NOMO-1 (cell line): Measurements from ENCODE around the gene SBF2.

ENCODE experiments used
- DNase-seq, 2 experiments: peaks; one replicate each; lab custom pipeline; 2025; ENCODE audit not compliant: unreplicated experiment in 2 of 2; lab: John Stamatoyannopoulos, UW

Gene SBF2

DNA sequence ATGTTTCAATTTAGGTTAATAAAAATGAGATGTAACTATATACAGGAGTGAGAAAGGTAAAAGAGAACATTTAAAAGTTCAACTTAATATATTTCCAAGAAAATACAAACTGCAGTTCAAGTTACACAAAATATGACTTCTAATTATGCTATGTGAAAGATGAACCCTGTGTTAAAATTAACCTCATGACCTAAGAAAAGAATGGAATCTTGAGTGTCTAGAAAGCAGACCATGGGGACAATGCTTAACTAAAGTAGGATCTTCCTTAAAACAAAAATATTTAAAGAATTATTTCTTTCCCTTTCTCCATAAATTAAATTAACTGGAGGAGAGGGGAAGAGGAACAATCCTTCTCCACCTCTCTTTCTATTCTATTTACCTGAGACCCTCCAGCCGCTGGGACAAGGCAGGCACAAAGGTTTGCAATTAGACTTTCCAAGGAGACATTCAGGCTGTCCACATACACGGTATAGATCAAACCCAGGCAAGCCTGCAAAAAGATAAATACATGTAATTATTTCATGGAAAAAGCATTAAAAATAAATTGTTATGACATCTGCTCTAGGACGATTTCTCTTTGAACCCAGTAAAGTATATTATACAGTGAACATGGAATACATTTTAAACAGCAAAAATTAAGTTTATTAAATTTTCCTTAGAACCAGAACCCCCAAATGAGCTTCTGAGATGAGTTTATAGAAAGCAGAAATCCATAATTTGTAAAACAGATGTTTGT is 264.5 kb downstream of the SBF2 start:
- DNase-seq: no peak

DNA sequence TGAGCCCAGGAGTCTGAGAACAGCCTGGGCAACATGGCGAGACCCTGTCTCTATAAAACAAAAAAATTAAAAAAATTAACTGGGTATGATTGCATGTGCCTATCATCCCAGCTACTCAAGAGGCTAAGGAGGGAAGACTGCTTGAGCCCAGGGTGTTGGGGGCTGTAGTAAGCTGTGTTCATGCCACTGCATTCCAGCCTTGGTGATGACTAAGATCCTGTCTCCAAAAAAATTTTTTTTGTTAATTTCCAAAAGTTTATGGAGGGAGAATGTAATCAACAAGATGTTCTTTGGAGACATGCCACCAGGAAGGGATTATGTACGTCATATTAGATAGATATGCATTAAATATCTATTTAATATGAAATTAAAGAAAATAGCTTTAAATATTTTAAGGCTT is 267.5 kb downstream of the SBF2 start:
- no peak for DNase-seq

DNA sequence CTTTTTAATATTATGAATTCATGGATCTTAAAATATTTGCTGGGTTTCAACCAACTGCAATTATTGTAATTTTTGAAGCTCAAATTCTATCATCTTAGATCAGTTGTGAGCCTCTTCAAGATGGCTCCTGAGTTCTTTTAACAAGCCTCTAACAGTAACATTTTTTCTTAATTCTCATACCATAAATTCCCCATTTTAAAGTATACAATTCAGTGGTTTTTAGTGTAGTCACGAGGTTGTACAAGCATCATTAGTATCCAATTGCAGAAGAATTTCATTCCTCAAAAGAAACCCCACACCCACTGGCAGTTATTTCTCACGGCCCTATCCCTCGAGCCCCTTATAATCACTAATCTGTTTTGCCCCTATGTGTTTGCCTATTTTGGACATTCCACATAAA is 270.8 kb downstream of the SBF2 start:
- DNase-seq: no peak

DNA sequence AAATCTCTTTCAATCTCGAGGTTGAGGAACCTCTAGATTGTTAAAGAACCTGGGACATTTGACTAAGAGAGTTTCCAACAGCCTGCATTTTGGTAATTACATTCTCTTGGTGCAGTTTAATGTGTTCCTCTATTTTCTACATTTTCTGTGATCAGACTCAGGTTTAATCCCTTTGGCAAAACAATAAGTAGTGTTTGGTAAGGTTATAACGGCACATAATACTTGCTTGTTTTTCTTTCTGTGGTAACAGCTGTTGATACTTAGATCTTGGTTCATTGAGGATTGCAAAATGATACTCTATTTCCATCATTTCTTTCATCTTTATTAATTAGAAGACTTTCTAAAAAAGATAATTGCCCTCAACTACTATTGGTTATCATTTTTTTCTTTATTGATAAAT is 271.3 kb downstream of the SBF2 start:
- no peak for DNase-seq

DNA sequence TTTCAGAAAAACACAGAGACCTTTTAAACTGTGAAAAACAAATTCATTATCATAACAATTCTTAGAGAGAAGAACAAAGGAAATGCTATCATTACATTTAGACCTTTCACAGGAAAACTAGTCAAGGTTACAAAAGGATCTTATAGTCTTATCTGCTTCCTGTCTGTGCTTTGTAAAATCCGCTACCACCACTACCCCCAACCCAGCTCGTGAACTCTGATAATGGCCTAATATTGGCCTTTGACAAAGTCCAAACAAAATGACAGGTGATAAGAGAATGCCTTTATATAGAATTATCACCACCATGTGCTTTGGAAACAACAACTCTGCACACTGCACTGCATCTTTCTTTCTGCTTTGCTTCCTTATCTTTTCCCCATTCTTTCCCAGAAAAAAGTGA is 272.5 kb downstream of the SBF2 start:
- DNase-seq: no peak

DNA sequence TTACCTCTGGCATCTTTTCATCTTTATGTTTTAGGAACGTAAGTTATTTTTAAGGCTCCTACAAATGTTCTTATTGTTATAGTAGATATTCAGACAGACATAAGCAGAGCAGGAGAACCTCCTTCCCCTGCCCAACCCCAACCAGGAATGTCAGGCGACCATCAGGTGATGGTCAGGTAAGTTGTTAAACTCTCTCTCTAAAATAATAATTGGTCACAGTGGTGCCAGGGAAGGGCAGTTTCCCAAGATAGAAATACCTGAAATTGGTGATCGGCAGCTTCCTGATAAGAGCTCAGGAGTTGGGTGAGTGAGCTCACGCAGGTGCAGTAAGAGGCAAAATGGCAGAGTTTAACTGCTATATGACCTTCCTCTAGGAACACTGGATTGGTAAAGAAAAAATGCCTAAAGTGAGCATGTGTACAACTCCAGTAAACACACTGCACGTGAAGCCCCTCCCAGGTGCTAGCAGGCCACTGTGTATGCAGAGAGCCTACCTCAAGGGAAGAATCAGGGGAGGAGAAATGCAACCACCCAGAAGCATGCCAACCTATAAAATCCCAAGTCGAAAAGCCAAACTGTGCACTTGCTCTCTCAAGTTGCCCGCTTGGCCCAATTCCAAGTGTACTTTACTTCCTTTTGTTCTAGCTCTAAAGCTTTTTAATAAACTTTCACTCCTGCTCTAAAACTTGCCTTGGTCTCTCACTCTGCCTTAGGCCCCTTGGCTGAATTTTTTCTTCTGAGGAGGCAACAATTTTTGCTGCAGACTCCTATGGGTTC is 273.9 kb downstream of the SBF2 start:
- no peak for DNase-seq

DNA sequence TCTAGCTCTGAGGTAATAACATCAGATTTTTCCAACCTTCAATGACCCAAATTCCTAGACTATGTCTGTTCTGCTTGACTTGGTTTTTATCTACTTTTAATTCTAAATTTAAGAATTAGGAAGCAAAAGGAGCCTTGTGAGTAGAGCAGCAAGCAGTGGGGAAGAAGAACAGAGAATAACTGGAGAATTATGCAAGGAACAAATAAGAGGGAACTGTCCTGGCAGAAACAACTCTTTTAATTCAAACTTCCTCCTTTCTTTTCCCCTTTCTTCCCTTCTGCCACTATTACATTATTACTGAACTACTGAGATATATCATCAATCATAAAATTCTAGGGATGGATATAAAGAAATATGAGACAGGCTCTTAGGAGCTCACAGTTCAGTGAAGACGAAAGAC is 276.1 kb downstream of the SBF2 start:
- peak; percentile 28 to 67 for DNase-seq

DNA sequence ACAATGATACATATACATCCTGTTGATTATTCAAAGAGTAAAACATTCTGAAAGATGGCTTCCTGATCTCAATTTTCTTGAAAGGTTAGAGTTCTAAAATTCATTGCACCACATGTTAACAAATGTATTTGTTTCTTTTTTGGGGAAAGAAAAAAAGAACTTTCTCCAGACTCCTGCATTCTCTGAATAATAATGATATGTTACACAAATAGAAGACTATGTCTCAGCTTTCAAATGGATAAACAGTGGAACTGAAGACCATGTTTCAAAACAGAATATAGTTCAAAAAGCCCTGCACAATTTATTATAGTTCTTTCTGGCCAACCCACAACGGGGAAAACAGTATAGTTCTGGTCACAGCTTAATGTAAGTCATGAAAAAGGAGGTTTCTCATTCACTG is 277.0 kb downstream of the SBF2 start:
- no peak for DNase-seq

DNA sequence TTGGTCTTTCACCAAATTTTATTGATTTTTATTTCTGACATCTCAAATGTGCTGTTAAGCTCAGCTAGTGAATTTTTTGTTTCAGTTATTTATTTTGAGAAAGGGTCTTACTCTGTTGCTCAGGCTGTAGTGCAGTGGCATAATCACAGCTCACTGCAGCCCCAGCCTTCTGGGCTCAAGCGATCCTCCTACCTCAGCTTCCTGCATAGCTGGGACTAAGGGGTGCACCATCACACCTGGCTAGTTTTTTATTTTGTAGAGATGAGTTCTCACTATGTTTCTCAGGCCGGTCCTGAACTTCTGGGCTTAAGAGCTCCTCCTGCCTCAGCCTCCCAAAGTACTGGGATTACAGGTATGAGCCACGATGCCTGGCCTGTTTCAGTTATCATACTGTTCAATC is 282.0 kb downstream of the SBF2 start:
- DNase-seq: no peak

DNA sequence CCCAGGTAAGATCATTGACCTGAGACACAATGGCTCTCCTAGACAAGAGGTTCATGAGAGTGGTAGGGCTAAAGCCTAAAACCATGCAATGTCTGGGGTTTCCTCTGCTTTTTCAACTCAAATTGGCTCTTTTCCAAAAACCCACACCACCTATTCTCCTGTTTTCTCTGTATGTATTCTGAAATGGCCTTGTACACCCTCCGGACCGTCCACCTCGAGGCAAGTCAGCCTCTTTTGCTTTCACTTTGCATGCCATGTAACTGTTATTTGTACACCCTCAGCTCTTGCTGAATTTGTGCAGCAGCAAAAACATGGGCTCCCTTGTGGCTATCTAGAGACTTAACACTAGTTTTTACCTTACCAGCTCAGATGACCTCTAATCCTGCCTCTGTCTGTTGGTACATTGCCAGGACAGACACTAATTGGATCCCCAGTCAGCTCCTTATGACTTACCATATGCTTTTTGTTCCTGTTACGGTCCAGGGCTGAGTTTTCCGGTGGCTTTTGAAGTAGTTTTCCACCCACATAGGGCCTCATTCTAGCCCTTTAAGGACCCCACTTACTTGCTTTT is 288.0 kb downstream of the SBF2 start:
- DNase-seq: no peak

DNA sequence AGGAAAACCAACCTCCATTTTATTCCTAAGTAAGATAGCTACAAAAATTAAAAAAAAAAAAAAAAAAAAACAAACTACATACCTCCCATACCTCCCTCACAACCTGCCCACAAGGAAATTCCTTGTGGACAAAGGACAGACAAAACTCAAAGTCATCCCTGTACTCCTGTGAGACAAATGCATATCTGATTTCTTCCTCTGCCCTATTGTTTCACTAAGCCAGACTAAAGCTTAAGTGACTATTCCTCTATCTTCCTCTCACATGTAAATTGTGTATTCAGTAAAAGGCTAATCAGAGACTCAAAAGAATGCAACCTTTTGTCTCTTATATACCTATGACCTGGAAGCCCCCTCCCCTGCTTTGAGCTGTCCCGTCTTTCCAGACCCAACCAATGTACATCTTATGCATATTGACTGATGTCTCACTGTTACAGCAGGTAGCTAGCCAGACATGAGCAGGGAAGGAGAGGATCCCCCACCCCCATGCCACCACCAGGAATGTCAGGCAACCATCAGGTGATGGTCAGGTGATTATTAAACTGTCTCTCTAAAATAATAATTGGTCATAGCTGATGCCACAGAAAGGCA is 289.4 kb downstream of the SBF2 start:
- DNase-seq: no peak

DNA sequence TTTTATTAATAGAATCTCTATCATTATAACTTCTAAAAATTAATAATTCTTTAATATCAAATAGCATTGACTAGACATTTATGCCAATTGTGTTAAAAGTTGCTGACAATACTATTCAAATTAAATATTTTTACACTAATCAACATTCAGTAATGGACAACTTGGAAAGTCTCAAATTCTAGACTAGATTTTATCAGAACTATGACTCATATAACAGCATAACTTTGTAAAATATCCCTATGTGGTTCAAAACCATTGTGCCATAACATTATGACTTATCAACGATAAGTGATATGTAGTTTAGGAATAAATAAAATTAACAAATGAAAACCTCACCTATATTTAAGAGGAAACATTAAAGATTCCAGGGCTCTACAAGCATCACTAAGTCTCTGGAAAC is 291.8 kb downstream of the SBF2 start:
- DNase-seq: no peak

DNA sequence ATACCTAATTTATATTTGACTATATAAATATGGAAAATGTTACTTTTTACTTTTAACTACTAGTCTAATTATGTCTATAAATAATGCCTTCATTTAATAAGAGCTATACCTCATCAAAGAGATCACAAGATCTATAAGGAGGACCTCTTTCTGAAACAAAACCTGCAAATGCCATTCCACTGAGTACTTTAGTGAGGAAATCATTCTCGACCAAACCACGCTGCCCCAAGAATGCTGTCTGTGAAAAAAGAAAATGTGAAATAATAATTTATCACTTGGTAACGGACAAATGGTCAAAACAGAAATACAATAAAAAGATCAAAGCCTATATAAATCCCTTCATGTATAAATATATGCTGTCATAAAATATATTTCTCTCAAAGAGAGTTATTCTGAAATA is 301.7 kb downstream of the SBF2 start:
- no peak for DNase-seq

DNA sequence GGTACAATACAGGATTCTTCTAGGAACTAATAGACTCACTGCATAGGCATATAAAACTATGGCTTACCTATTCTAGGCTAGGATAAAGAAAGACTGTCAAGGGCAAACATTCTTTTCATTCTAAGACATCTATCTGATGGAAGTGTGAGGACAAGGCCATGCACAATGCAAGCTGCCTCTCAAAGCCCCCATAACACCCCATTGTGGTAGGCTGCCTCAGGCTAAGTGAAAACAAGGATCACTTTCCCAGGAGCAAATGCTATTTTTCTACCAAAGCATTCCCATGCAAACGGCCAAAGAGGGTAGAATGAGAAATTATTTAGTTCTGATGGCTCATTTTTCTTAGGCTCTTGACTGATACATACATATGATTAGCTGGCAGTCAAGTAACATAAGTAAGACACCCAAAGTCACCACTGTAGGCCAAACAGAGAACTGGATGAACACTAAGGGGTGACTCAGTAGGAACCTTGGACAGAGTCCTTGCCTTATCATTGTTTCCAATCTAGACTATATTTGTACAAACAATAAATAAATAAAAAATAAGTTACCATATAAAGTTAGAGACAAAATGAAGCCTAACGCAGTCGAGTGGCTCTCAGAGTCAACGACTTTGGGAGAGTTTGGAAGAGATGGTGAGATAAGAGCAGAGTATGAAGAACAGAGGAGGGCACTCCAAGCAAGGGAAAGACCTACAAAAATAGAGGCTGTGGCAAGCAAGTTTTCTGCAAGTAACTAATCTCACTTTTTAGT is 303.6 kb downstream of the SBF2 start:
- DNase-seq: no peak

DNA sequence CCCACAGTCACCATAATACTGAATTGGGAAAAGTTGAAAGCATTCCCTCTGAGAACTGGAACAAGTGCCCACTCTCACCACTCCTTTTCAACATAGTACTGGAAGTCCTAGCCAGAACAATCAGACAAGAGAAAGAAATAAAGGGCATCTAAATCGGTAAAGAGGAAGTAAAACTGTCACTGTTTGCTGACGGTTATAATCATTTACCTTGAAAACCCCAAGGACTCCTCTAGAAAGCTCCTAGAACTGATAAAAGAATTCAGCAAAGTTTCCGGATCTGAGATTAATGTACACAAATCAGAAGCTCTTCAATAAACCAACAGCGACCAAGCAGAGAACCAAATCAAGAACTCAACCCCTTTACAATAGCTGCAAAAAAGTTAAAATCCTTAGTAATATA is 306.7 kb downstream of the SBF2 start:
- peak in 1 of 2 experiments; percentile 18 for DNase-seq

DNA sequence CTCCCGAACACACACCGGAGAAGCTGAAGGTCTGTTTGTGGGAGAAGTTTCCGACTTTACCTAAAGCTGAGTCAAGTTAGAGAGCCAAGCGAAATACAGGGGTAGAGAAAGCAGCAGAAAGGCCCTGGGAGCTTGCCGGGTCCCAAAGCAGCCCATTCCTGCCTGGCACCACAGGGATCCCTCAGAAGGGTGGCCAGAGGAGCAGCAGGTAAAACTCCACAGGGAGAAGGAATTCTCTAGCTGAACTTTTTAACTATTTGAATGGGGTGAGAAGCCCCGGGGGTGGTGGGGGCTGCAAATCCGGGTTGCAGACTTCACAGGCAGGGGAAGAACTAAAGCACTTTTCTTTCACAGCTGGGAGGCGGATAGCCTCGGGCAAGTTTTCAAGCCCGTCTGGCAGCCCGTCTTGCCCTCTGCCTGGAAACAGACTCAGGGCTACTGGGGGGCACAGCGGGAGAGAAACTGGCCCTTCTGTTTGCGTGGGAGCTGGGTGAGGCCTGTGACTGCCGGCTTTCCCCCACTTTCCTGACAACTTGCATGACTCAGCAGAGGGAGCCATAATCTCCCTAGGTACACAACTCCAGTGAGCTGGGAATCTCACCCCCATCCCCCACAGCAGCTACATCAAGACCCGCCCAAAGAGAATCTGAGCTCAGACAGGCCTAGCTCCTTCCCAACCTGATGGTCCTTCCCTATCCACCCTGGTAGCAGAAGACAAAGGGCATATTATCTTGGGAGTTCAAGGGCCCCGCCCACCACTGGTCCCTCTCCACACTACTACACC is 311.0 kb downstream of the SBF2 start:
- no peak for DNase-seq

DNA sequence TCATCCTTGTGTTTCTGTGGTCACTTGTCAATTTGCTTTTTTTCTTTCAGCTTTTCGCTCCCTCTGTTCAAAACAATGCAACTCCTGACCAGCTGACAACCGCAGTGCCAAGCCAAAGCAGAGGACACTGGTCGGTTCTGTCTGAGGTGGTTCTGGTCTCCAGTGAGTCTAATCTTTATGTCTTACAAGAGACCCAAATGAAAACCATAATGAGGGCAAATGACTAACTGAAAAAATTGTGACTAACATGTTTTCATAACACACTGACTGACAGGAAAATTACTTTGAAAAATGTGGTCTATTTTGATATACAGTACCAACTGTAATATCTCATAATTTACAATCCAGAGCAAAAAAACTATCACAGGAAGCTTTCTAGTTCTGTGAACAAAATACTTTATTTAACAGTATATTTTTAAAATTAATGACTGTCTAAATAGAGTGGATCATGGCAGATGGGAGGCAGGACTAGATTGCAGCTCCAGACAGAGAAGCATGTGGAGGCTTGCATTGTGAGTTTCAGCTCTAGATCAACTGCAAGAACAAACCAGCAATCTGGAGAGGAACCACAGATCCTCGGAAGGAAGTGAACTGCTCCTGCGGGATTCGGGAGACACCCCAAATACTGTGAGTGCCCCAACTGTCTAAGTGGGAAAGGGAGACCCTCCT is 311.8 kb downstream of the SBF2 start:
- DNase-seq: peak in 1 of 2 experiments; percentile 50

DNA sequence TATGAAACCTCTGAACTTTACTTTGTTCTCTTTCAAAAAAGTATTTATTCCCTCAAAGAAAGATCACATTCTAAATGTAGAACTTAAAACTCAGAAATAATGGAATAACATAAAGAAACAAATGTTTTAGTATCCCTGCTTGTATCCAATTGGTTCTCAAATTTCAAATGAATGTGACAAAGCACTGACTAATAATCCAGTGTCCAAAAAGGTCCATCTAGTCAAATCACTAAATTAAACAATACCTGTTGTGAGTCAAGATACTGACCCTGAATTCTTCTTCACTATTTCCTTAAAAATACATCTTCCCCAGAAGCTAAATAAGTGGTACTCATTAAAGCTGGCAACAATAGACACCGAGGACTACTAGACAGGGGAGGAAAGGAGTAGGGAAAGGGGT is 313.1 kb downstream of the SBF2 start:
- DNase-seq: no peak

DNA sequence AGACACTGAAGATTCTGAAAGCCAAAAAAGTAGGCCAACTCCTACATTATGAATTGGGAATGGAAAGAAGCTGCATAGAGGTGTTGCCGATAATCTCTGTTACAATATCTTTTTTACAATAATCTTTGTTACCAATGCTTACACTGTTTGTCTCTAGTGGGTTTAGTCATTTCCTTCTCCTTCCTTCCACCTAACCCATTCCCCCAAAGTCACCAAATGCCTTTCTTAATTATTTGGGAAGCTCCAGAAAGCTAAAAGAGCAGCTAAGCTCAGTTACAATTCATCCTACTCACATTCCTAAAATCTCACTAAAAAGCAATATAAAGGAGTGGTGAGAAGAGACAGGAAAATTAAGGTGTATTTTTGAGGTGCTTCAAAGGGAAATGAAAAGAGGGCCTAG is 316.5 kb downstream of the SBF2 start:
- DNase-seq: no peak

DNA sequence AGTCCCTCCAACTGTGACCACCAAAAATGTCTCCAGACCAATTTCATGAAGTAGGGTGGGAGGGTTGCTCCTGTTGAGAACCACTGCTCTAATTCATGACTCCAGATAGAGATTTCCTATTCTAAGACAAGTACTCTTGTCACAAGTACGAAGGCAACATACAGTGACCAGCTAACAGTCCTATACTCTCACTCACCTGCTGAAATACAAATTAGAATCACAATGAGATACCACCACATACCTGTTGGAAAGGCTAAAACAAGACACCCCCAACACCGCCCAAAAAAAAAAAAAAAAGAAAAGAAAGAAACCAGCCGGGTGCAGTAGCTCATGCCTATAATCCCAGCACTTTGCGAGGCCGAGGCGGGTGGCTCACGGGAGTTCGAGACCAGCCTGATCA is 319.6 kb downstream of the SBF2 start:
- no peak for DNase-seq
